Kidney (tissue), 14 donors: ENCODE data around the gene RIMBP2. TPM values are rescaled to one million over a fixed set of nuclear protein-coding genes. Genes with fewer than 3 reads are reported as not detected.

Source experiments
- DNase-seq, 5 donors: peaks; one replicate each; pipeline ENCODE4 v3.0.0-alpha.2; 2013 to 2020
- FAIRE-seq: peaks from 2 replicates; lab custom pipeline; 2012; peaks lifted over from hg19 to GRCh38; lab: Jason Lieb, UNC
- H3K27ac ChIP-seq, 2 donors: one replicate each; pipeline ENCODE4 v1.7.0; 2013; ENCODE audit warnings: low read depth in 2 of 2, low read length in 2 of 2, inconsistent platforms in 1 of 2
- H3K27me3 ChIP-seq: one replicate; pipeline ENCODE4 v1.7.1; 2013; ENCODE audit warnings: low read length, inconsistent platforms; ENCODE audit not compliant: control insufficient read depth, insufficient read depth
- H3K36me3 ChIP-seq, 3 donors: one replicate each; pipeline versions ENCODE4 v1.7.0 to v1.7.1; 2013; ENCODE audit warnings: low read length in 3 of 3, control low read depth in 1 of 3, inconsistent platforms in 1 of 3; ENCODE audit not compliant: insufficient read depth in 3 of 3, control insufficient read depth in 2 of 3
- H3K4me1 ChIP-seq, 3 donors: one replicate each; pipeline versions ENCODE4 v1.7.0 to v1.7.1; 2013; ENCODE audit warnings: low read length in 3 of 3, inconsistent platforms in 1 of 3, low read depth in 1 of 3; ENCODE audit not compliant: control insufficient read depth in 2 of 3, insufficient read depth in 2 of 3
- H3K4me3 ChIP-seq, 3 donors: one replicate each; pipeline versions ENCODE4 v1.7.0 to v1.8.1; 2013; ENCODE audit warnings: low read length in 3 of 3, control low read depth in 1 of 3, inconsistent platforms in 1 of 3
- H3K9ac ChIP-seq, 3 donors: one replicate each; pipeline versions ENCODE4 v1.7.0 to v1.7.1; 2013; ENCODE audit warnings: low read length in 3 of 3, control low read depth in 1 of 3, inconsistent platforms in 1 of 3
- H3K9me3 ChIP-seq, 3 donors: one replicate each; pipeline versions ENCODE4 v1.7.0 to v1.7.1; 2013; ENCODE audit warnings: low read length in 3 of 3, control low read depth in 1 of 3, inconsistent platforms in 1 of 3; ENCODE audit not compliant: control insufficient read depth in 2 of 3, insufficient read depth in 1 of 3
- CTCF ChIP-seq: IDR thresholded peaks from 3 replicates; pipeline ENCODE4 v1.5.1; 2012; ENCODE audit warnings: mild to moderate bottlenecking, moderate library complexity, borderline replicate concordance; ENCODE audit not compliant: insufficient read depth; ENCODE audit errors: extremely low read depth
- intact Hi-C: fragments of 100-400 bp; cut with DNase I; formaldehyde crosslinking; loops from one replicate; pipeline ENCODE4 v1.11.1; 2022
- polyA plus RNA-seq: library from polyadenylated mRNA; stranded (reverse); fragments of 350-450 nt; fragmentation: Illumina TruSeq; extraction: RNeasy Lipid Tissue Mini Kit (QIAGEN cat#74804); gene quantifications from one replicate; pipeline ENCODE4 v1.2.3, GENCODE V29; 2014; ENCODE audit warnings: low read depth, low replicate concordance; ENCODE audit not compliant: insufficient read depth
- total RNA-seq: library from RNA; stranded (reverse); fragmentation: NEBNext Ultra II Directional; extraction: Animal tissue kit (Norgen Biotek cat#: 25700); gene quantifications from one replicate; pipeline ENCODE4 v1.2.1, GENCODE V29; 2021
- donor health status: control.
- donor health status: control.
- donor health status: control.
- donor health status: control.
- donor health status: control.
- donor health status: DM: yes; HTN: yes; CAD: no.
- donor health status: Normal renal cell carcinoma (clear cell type).

Gene RIMBP2
- total and polyA plus RNA-seq, 2 donors from 2014 or later, result 2.8 to 51.7 TPM

GRCh38 chr12:130463818-130464670 is 252.1 kb downstream of the RIMBP2 start:
- H3K27ac ChIP-seq, result no peak overlapping the region
- no peak for TF ChIP-seq CTCF
- H3K9me3 ChIP-seq, result peaks cover 0 to 14% (median 0%) of the 10 kb centered on the region in 3 donors
- intact Hi-C loops, result no loop called here
- H3K27me3 ChIP-seq, result no peaks in the 10 kb centered on the region
- no peaks in the 10 kb centered on the region for H3K36me3 ChIP-seq
- H3K4me3 ChIP-seq, result no peak overlapping the region
- FAIRE-seq (no peak), DNase-seq (no peak)
- no peaks in the 10 kb centered on the region for H3K4me1 ChIP-seq
- no peak overlapping the region for H3K9ac ChIP-seq

- H3K9ac ChIP-seq, result no peak overlapping the region
- intact Hi-C loops, result no loop called here
- H3K36me3 ChIP-seq, result no peaks in the 10 kb centered on the region
- TF ChIP-seq CTCF, result no peak
- no peak for FAIRE-seq
- H3K27me3 ChIP-seq, result no peaks in the 10 kb centered on the region
- peaks cover 0 to 12% (median 0%) of the 10 kb centered on the region in 3 donors for H3K9me3 ChIP-seq
- no peak overlapping the region for H3K4me3 ChIP-seq
- no peaks in the 10 kb centered on the region for H3K4me1 ChIP-seq
- no peak overlapping the region for H3K27ac ChIP-seq
- DNase-seq, result no peak
Observed at GRCh38 chr12:130463275-130463658, 252.8 kb downstream of the RIMBP2 start.

GRCh38 chr12:130462558-130463274 is 253.4 kb downstream of the RIMBP2 start:
- no peak overlapping the region for H3K9ac ChIP-seq
- no peak for TF ChIP-seq CTCF
- no peaks in the 10 kb centered on the region for H3K4me1 ChIP-seq
- H3K4me3 ChIP-seq, result no peak overlapping the region
- FAIRE-seq (no peak), DNase-seq (no peak)
- peaks cover 0 to 7% (median 0%) of the 10 kb centered on the region in 3 donors for H3K9me3 ChIP-seq
- intact Hi-C loops, result no loop called here
- no peak overlapping the region for H3K27ac ChIP-seq
- H3K27me3 ChIP-seq, result no peaks in the 10 kb centered on the region
- no peaks in the 10 kb centered on the region for H3K36me3 ChIP-seq
